ENCODE results near the gene PDZD7. TPM values are rescaled to one million over a fixed set of nuclear protein-coding genes. Genes with fewer than 3 reads are reported as not detected.

PDZD7 gene
- total RNA-seq, 1 experiment from 2014 or later, result 6.1 TPM

- no peak for ATAC-seq
- POLR2A ChIA-PET, result interaction anchor here (0.7 kb wide), 1 partner anchor 31 kb away, joined by 3 read pairs; no protein-coding TSS in a partner anchor
- BruUV-seq (replicated peaks), result no TSS peak
- no peak overlapping the region for H2AFZ ChIP-seq (ENCODE audit: low read depth, low read length, poor library complexity, severe bottlenecking)
- no peak overlapping the region for H3K4me2 ChIP-seq (ENCODE audit: low read length)
- H3K9ac ChIP-seq (ENCODE audit: low read length), result no peak overlapping the region
- no peaks in the 10 kb centered on the region for H3K9me2 ChIP-seq (ENCODE audit: insufficient read depth)
- no peaks in the 10 kb centered on the region for H3K79me2 ChIP-seq (ENCODE audit: insufficient read depth, low read length)
- CTCF ChIA-PET, result interaction anchor here (1.5 to 2.7 kb wide), 3 partner anchors 9 to 49 kb away, joined by 3 to 10 read pairs (median 8); no protein-coding TSS in a partner anchor
- no peaks in the 10 kb centered on the region for H3K27me3 ChIP-seq (ENCODE audit: insufficient read depth, low read length)
- RAD21 ChIA-PET (ENCODE audit: low non-redundant PET in 1 of 2, low total read pairs in 2 of 2, uncharacterized antibody in 2 of 2, unreplicated experiment in 2 of 2), result no interaction called here
- TF ChIP-seq JUND (IDR thresholded peaks at IDR 0.05) (no peak), TCF7L2 (IDR thresholded peaks at IDR 0.05; ENCODE audit: borderline replicate concordance, extremely low read depth, insufficient read depth, insufficient read length) (no peak), ZBTB33 (IDR thresholded peaks at IDR 0.05; ENCODE audit: extremely low read depth, insufficient replicate concordance, low read length) (no peak), RAD21 (IDR thresholded peaks at IDR 0.05; ENCODE audit: low read depth) (no peak), MAX (IDR thresholded peaks at IDR 0.05) (no peak), FOSL1 (IDR thresholded peaks at IDR 0.05; ENCODE audit: low read depth) (no peak), SP1 (IDR thresholded peaks at IDR 0.05; ENCODE audit: low read depth) (no peak), REST (IDR thresholded peaks at IDR 0.05; ENCODE audit: low read depth) (no peak), EGR1 (IDR thresholded peaks at IDR 0.05; ENCODE audit: low read depth) (no peak), SRF (IDR thresholded peaks at IDR 0.05; ENCODE audit: low read depth) (no peak), EZH2 (IDR thresholded peaks at IDR 0.05) (no peak), ZNF274 (IDR thresholded peaks at IDR 0.05; ENCODE audit: low read depth, low read length) (no peak), ZFX (IDR thresholded peaks at IDR 0.05) (no peak), EZH2phosphoT487 (IDR thresholded peaks at IDR 0.05; ENCODE audit: borderline replicate concordance) (no peak), CEBPB (IDR thresholded peaks at IDR 0.05; ENCODE audit: low read depth) (no peak)
- H3K9me3 ChIP-seq (ENCODE audit: control insufficient read depth in 1 of 2, insufficient read depth in 1 of 2, low read depth in 1 of 2, low read length in 2 of 2), result no peaks in the 10 kb centered on the region
- H3K27ac ChIP-seq (ENCODE audit: low read depth, low read length), result no peak overlapping the region
- peaks cover 3 to 23% of the 10 kb centered on the region in 2 experiments; a peak in 3 of 4 replicates for H3K36me3 ChIP-seq (ENCODE audit: control insufficient read depth in 1 of 2, insufficient read depth in 2 of 2, low read length in 2 of 2)
- H3K4me1 ChIP-seq (ENCODE audit: control insufficient read depth in 1 of 2, insufficient read depth in 2 of 2, low read length in 2 of 2), result peaks cover 7 to 31% of the 10 kb centered on the region in 2 experiments; a peak in 3 of 4 replicates
- DNase-seq (ENCODE audit: low read depth, low spot score), result no peak
- H3K4me3 ChIP-seq (replicated peaks in 1 of 2; ENCODE audit: low read depth in 1 of 2, low read length in 2 of 2), result no peak overlapping the region
- intact Hi-C loops (cut with micrococcal nuclease), result no loop called here
- H4K20me1 ChIP-seq (ENCODE audit: insufficient read depth), result no peaks in the 10 kb centered on the region
Observed at GRCh38 chr10:100966887-100967286, 64.0 kb downstream of the PDZD7 start.
